ENCODE results near the gene SERPINB1. TPM values are rescaled to one million over a fixed set of nuclear protein-coding genes. Genes with fewer than 3 reads are reported as not detected.

The SERPINB1 gene
- total RNA-seq, 5 donors from 2014 or later (not counting 1 experiment from before 2014, with no cell fraction given) = 40.3 to 60.9 (median 50.7) TPM

GRCh38 chr6:2859185-2859700, 17.6 kb upstream of the SERPINB1 start:
- Mint-ChIP-seq H3K36me3 (peaks cover 3% of the 10 kb centered on the region), H3K27me3 (no peaks in the 10 kb centered on the region), H3K27ac (peak overlapping the region; percentile 98 to 99), H3K4me3 (peak overlapping the region; percentile 64 to 78 (median 72)), H3K4me1 (peaks cover 87 to 95% (median 90%) of the 10 kb centered on the region in 3 donors), H3K9me3 (no peaks in the 10 kb centered on the region)
- no peaks in the 10 kb centered on the region for H3K36me3 ChIP-seq (ENCODE audit: control insufficient read depth in 2 of 2, extremely low read depth in 1 of 2, insufficient read depth in 1 of 2, low read length in 1 of 2)
- H3K27ac ChIP-seq (ENCODE audit: low read length) = peak overlapping the region; percentile 94
- H3K4me3 ChIP-seq (ENCODE audit: control insufficient read depth in 1 of 2, extremely low read depth in 1 of 2, low read length in 1 of 2) = no peak overlapping the region
- ATAC-seq (replicated peaks in 1 of 4) (peak in 2 of 4 experiments; percentile 2 to 23), DNase-seq (peak in 1 of 35 experiments; percentile 86)
- ChIA-PET CTCF (interaction anchor here in 1 of 2 donors (0.6 to 2.2 kb wide), 7 partner anchors 13 to 650 kb away, joined by 3 to 24 read pairs (median 5); no protein-coding TSS in a partner anchor), POLR2A (interaction anchor here (0.5 to 1.0 kb wide), 8 partner anchors 11 to 130 kb away, joined by 3 to 4 read pairs (median 4); partner anchors contain the start of gene SERPINB1 (in 1 of the 2))
- no peaks in the 10 kb centered on the region for H3K9me3 ChIP-seq
- peaks cover 57 to 80% of the 10 kb centered on the region in 2 experiments for H3K4me1 ChIP-seq (ENCODE audit: control insufficient read depth in 1 of 2, extremely low read depth in 1 of 2, insufficient read depth in 2 of 2, low read length in 2 of 2)
- H3K27me3 ChIP-seq (replicated peaks in 1 of 2; ENCODE audit: control insufficient read depth in 2 of 2, extremely low read depth in 1 of 2, insufficient read depth in 2 of 2, low read length in 1 of 2) = no peaks in the 10 kb centered on the region
- no CpG with 5 or more reads among the region's 4 CpGs for WGBS (ENCODE audit: insufficient coverage)

- Mint-ChIP-seq H3K4me3 (peak overlapping the region; percentile 64 to 78 (median 72)), H3K27me3 (no peaks in the 10 kb centered on the region), H3K36me3 (no peaks in the 10 kb centered on the region), H3K9me3 (no peaks in the 10 kb centered on the region), H3K27ac (peak overlapping the region; percentile 98 to 99), H3K4me1 (peaks cover 84 to 96% (median 91%) of the 10 kb centered on the region in 3 donors)
- Histone ChIP-seq H3K4me3 (ENCODE audit: control insufficient read depth in 1 of 2, extremely low read depth in 1 of 2, low read length in 1 of 2) (peak overlapping the region in 1 of 2 donors; percentile 8), H3K9me3 (no peaks in the 10 kb centered on the region), H3K36me3 (ENCODE audit: control insufficient read depth in 2 of 2, extremely low read depth in 1 of 2, insufficient read depth in 1 of 2, low read length in 1 of 2) (no peaks in the 10 kb centered on the region), H3K4me1 (ENCODE audit: control insufficient read depth in 1 of 2, extremely low read depth in 1 of 2, insufficient read depth in 2 of 2, low read length in 2 of 2) (peaks cover 60 to 91% of the 10 kb centered on the region in 2 experiments), H3K27ac (ENCODE audit: low read length) (peak overlapping the region; percentile 94), H3K27me3 (replicated peaks in 1 of 2; ENCODE audit: control insufficient read depth in 2 of 2, extremely low read depth in 1 of 2, insufficient read depth in 2 of 2, low read length in 1 of 2) (no peaks in the 10 kb centered on the region)
- ChIA-PET POLR2A (interaction anchor here (0.6 to 1.3 kb wide), 7 partner anchors 12 to 168 kb away, joined by 3 to 14 read pairs (median 6); partner anchors contain the start of gene SERPINB1 (in 1 of the 2)), CTCF (interaction anchor here in 1 of 2 donors (0.6 to 2.2 kb wide), 6 partner anchors 11 to 196 kb away, joined by 3 to 24 read pairs (median 4); partner anchors contain the start of gene SERPINB1)
- ATAC-seq (replicated peaks in 1 of 4) = peak; percentile 25 to 45 (median 34)
- 5% methylated on average over 12 of the region's 18 CpGs for WGBS (ENCODE audit: insufficient coverage)
- peak in 28 of 35 experiments; percentile 29 to 81 (median 46) for DNase-seq
Measured at GRCh38 chr6:2857580-2858337, 16.1 kb upstream of the SERPINB1 start.

GRCh38 chr6:2857185-2857579, 15.5 kb upstream of the SERPINB1 start:
- CTCF ChIA-PET = interaction anchor here in 1 of 2 donors (0.9 to 3.1 kb wide), 5 partner anchors 10 to 35 kb away, joined by 3 to 24 read pairs (median 9); partner anchors contain the start of gene SERPINB1
- Mint-ChIP-seq H3K27me3 (no peaks in the 10 kb centered on the region), H3K27ac (peak overlapping the region; percentile 98 to 99)

GRCh38 chr6:2855061-2855519, 13.4 kb upstream of the SERPINB1 start:
- Mint-ChIP-seq H3K36me3 (no peaks in the 10 kb centered on the region), H3K4me3 (peak overlapping the region; percentile 63 to 72 (median 67)), H3K9me3 (no peaks in the 10 kb centered on the region), H3K4me1 (peaks cover 69 to 77% (median 72%) of the 10 kb centered on the region in 3 donors), H3K27me3 (no peaks in the 10 kb centered on the region), H3K27ac (peak overlapping the region; percentile 98 to 99)
- no peaks in the 10 kb centered on the region for H3K27me3 ChIP-seq (replicated peaks in 1 of 2; ENCODE audit: control insufficient read depth in 2 of 2, extremely low read depth in 1 of 2, insufficient read depth in 2 of 2, low read length in 1 of 2)
- CTCF ChIA-PET = interaction anchor here in 1 of 2 donors (0.6 to 3.1 kb wide), 8 partner anchors 9 to 213 kb away, joined by 3 to 22 read pairs (median 4); partner anchors contain the start of gene RIPK1
- H3K4me3 ChIP-seq (ENCODE audit: control insufficient read depth in 1 of 2, extremely low read depth in 1 of 2, low read length in 1 of 2) = peak overlapping the region in 1 of 2 donors; percentile 38
- H3K4me1 ChIP-seq (ENCODE audit: control insufficient read depth in 1 of 2, extremely low read depth in 1 of 2, insufficient read depth in 2 of 2, low read length in 2 of 2) = peaks cover 49 to 72% of the 10 kb centered on the region in 2 experiments
- no peaks in the 10 kb centered on the region for H3K9me3 ChIP-seq
- POLR2A ChIA-PET = interaction anchor here in 1 of 2 donors (1.1 kb wide), 1 partner anchor 23 kb away, joined by 3 read pairs; no protein-coding TSS in a partner anchor
- H3K27ac ChIP-seq (ENCODE audit: low read length) = peak overlapping the region; percentile 94
- ATAC-seq (replicated peaks in 1 of 4) = no peak
- peak in 1 of 35 experiments; percentile 28 for DNase-seq
- no peaks in the 10 kb centered on the region for H3K36me3 ChIP-seq (ENCODE audit: control insufficient read depth in 2 of 2, extremely low read depth in 1 of 2, insufficient read depth in 1 of 2, low read length in 1 of 2)
- 65% methylated on average over 10 of the region's 13 CpGs for WGBS (ENCODE audit: insufficient coverage)

More at GRCh38 chr6:2857185-2857579, 15.5 kb upstream of the SERPINB1 start:
- no peaks in the 10 kb centered on the region for H3K9me3 ChIP-seq
- DNase-seq (no peak), ATAC-seq (replicated peaks in 1 of 4) (no peak)
- H3K4me3 ChIP-seq (ENCODE audit: control insufficient read depth in 1 of 2, extremely low read depth in 1 of 2, low read length in 1 of 2) = no peak overlapping the region
- POLR2A ChIA-PET = interaction anchor here in 1 of 2 donors (0.6 kb wide), 1 partner anchor 142 kb away, joined by 8 read pairs; no protein-coding TSS in a partner anchor
- no peaks in the 10 kb centered on the region for H3K36me3 Mint-ChIP-seq
- WGBS (ENCODE audit: insufficient coverage) = 53% methylated on average over 7 of the region's 7 CpGs
- peaks cover 82 to 94% (median 89%) of the 10 kb centered on the region in 3 donors for H3K4me1 Mint-ChIP-seq
- no peaks in the 10 kb centered on the region for H3K9me3 Mint-ChIP-seq
- no peaks in the 10 kb centered on the region for H3K36me3 ChIP-seq (ENCODE audit: control insufficient read depth in 2 of 2, extremely low read depth in 1 of 2, insufficient read depth in 1 of 2, low read length in 1 of 2)
- no peaks in the 10 kb centered on the region for H3K27me3 ChIP-seq (replicated peaks in 1 of 2; ENCODE audit: control insufficient read depth in 2 of 2, extremely low read depth in 1 of 2, insufficient read depth in 2 of 2, low read length in 1 of 2)
- H3K4me3 Mint-ChIP-seq = peak overlapping the region; percentile 64 to 78 (median 72)
- peaks cover 56 to 87% of the 10 kb centered on the region in 2 experiments for H3K4me1 ChIP-seq (ENCODE audit: control insufficient read depth in 1 of 2, extremely low read depth in 1 of 2, insufficient read depth in 2 of 2, low read length in 2 of 2)
- peak overlapping the region; percentile 94 for H3K27ac ChIP-seq (ENCODE audit: low read length)

- Mint-ChIP-seq H3K27me3 (no peaks in the 10 kb centered on the region), H3K27ac (peak overlapping the region; percentile 98 to 99), H3K36me3 (no peaks in the 10 kb centered on the region), H3K4me1 (peaks cover 64 to 71% (median 69%) of the 10 kb centered on the region in 3 donors), H3K9me3 (no peaks in the 10 kb centered on the region), H3K4me3 (peak overlapping the region; percentile 63 to 72 (median 67))
- ChIA-PET POLR2A (interaction anchor here in 1 of 2 donors (0.7 to 1.1 kb wide), 2 partner anchors 24 to 59 kb away, joined by 3 read pairs; no protein-coding TSS in a partner anchor), CTCF (interaction anchor here in 1 of 2 donors (0.6 to 3.1 kb wide), 7 partner anchors 8 to 135 kb away, joined by 3 to 22 read pairs (median 4); no protein-coding TSS in a partner anchor)
- Histone ChIP-seq H3K9me3 (no peaks in the 10 kb centered on the region), H3K36me3 (ENCODE audit: control insufficient read depth in 2 of 2, extremely low read depth in 1 of 2, insufficient read depth in 1 of 2, low read length in 1 of 2) (no peaks in the 10 kb centered on the region), H3K27ac (ENCODE audit: low read length) (peak overlapping the region; percentile 94), H3K4me3 (ENCODE audit: control insufficient read depth in 1 of 2, extremely low read depth in 1 of 2, low read length in 1 of 2) (peak overlapping the region; percentile 17 to 38), H3K4me1 (ENCODE audit: control insufficient read depth in 1 of 2, extremely low read depth in 1 of 2, insufficient read depth in 2 of 2, low read length in 2 of 2) (peaks cover 47 to 68% of the 10 kb centered on the region in 2 experiments), H3K27me3 (replicated peaks in 1 of 2; ENCODE audit: control insufficient read depth in 2 of 2, extremely low read depth in 1 of 2, insufficient read depth in 2 of 2, low read length in 1 of 2) (no peaks in the 10 kb centered on the region)
- DNase-seq = peak in 1 of 35 experiments; percentile 34
- 21% methylated on average over 6 of the region's 11 CpGs for WGBS (ENCODE audit: insufficient coverage)
- no peak for ATAC-seq (replicated peaks in 1 of 4)
Measured at GRCh38 chr6:2854396-2854982, 12.8 kb upstream of the SERPINB1 start.
